Liver (tissue), 3 donors: ENCODE data around the gene ARID3A.

ENCODE experiments used
- EGR1 ChIP-seq, 2 donors: IDR thresholded peaks; 2 replicates each; pipeline ENCODE4 v1.6.1; 2016 to 2018; ENCODE audit warnings: antibody characterized with exemption in 2 of 2, low read depth in 2 of 2
- JUND ChIP-seq, 2 donors: IDR thresholded peaks; 2 replicates each; pipeline ENCODE4 v1.6.1; 2016; ENCODE audit warnings: antibody characterized with exemption in 2 of 2
- TAF1 ChIP-seq: conservative IDR thresholded peaks from 2 replicates; pipeline ENCODE4 v1.6.1; 2016; ENCODE audit warnings: antibody characterized with exemption, mild to moderate bottlenecking
- TF ChIP-seq, protein P1 (sequence below): fragments of 150-350 bp; IDR thresholded peaks from 2 replicates; pipeline ENCODE4 v1.5.1; 2017; ENCODE audit warnings: improper control_type of control experiment, low read depth, low read length; ENCODE audit not compliant: missing input control
- TF ChIP-seq, protein P2 (sequence below): IDR thresholded peaks from 2 replicates; pipeline ENCODE4 v1.6.1; 2016; ENCODE audit warnings: antibody characterized with exemption, mild to moderate bottlenecking
- donor health status: healthy.
- donor health status: healthy.

DNA sequence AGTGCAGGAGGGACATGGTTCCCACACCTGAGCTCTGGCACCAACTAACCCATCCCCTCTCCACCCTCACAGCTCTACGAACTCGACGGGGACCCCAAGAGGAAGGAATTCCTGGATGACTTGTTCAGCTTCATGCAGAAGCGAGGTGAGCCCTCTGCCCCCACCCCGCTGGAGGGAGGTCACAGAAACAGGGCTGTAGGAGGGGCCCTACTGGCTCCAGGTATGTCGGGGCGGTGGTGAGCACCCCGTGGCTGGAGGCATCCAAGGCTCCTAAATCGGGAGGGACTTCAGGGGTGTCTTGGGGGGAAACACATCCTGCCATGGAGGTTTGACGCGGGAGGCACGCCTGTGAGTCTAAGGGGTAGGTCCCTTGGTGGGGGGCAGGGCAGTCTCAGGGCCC is 34.2 kb downstream of the ARID3A start:
- TF ChIP-seq, protein P1, sequence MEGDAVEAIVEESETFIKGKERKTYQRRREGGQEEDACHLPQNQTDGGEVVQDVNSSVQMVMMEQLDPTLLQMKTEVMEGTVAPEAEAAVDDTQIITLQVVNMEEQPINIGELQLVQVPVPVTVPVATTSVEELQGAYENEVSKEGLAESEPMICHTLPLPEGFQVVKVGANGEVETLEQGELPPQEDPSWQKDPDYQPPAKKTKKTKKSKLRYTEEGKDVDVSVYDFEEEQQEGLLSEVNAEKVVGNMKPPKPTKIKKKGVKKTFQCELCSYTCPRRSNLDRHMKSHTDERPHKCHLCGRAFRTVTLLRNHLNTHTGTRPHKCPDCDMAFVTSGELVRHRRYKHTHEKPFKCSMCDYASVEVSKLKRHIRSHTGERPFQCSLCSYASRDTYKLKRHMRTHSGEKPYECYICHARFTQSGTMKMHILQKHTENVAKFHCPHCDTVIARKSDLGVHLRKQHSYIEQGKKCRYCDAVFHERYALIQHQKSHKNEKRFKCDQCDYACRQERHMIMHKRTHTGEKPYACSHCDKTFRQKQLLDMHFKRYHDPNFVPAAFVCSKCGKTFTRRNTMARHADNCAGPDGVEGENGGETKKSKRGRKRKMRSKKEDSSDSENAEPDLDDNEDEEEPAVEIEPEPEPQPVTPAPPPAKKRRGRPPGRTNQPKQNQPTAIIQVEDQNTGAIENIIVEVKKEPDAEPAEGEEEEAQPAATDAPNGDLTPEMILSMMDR, result no peak
- no peak for TF ChIP-seq TAF1
- TF ChIP-seq, protein P2, sequence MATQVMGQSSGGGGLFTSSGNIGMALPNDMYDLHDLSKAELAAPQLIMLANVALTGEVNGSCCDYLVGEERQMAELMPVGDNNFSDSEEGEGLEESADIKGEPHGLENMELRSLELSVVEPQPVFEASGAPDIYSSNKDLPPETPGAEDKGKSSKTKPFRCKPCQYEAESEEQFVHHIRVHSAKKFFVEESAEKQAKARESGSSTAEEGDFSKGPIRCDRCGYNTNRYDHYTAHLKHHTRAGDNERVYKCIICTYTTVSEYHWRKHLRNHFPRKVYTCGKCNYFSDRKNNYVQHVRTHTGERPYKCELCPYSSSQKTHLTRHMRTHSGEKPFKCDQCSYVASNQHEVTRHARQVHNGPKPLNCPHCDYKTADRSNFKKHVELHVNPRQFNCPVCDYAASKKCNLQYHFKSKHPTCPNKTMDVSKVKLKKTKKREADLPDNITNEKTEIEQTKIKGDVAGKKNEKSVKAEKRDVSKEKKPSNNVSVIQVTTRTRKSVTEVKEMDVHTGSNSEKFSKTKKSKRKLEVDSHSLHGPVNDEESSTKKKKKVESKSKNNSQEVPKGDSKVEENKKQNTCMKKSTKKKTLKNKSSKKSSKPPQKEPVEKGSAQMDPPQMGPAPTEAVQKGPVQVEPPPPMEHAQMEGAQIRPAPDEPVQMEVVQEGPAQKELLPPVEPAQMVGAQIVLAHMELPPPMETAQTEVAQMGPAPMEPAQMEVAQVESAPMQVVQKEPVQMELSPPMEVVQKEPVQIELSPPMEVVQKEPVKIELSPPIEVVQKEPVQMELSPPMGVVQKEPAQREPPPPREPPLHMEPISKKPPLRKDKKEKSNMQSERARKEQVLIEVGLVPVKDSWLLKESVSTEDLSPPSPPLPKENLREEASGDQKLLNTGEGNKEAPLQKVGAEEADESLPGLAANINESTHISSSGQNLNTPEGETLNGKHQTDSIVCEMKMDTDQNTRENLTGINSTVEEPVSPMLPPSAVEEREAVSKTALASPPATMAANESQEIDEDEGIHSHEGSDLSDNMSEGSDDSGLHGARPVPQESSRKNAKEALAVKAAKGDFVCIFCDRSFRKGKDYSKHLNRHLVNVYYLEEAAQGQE, result no peak
- no peak for TF ChIP-seq EGR1 (IDR thresholded peaks at IDR 0.05; ENCODE audit: low read depth in 2 of 2)
- no peak for TF ChIP-seq JUND (IDR thresholded peaks at IDR 0.05)
